HG03108 (cell line): ENCODE data around the gene STK39.
A peak's percentile ranks its signal among the peaks of the same experiment; 100 is the strongest.

Experiments used
- ATAC-seq: cut with Tn5 transposase; IDR thresholded peaks from one replicate; pipeline ENCODE4 v1.9.1; 2021; ENCODE audit warnings: moderate library complexity; ENCODE audit not compliant: unreplicated experiment

The STK39 gene

DNA sequence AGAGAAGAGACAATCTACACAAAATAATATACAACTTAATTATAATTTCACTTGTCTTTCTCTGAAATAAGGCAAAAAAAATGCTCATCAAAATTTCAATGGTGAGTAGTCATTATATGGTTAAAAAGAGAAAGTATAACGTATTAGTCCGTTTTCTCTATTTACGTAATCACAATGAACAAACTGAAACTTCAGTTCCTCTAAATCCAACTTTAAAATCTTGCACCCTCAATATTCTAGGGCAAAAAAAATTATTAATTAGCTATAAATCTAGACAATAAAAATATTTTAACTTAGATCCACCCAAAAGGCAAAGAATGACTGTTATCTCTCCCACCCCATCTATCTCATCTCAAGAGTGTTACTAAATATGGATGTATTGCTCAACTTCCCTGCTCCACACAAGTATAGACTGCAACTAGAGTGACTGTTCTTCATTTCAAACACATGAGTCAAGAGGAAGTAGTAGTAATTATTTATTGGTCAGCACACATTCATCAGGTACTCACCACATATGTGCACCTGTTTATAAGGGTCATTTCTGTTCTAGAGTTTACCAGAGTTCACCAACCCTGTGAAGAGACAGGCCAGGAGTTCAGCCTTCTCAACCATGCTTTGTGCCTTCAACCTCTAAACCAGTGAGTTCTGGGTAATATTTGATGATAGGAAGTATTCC is 36.4 kb downstream of the STK39 start:
- no peak for ATAC-seq

DNA sequence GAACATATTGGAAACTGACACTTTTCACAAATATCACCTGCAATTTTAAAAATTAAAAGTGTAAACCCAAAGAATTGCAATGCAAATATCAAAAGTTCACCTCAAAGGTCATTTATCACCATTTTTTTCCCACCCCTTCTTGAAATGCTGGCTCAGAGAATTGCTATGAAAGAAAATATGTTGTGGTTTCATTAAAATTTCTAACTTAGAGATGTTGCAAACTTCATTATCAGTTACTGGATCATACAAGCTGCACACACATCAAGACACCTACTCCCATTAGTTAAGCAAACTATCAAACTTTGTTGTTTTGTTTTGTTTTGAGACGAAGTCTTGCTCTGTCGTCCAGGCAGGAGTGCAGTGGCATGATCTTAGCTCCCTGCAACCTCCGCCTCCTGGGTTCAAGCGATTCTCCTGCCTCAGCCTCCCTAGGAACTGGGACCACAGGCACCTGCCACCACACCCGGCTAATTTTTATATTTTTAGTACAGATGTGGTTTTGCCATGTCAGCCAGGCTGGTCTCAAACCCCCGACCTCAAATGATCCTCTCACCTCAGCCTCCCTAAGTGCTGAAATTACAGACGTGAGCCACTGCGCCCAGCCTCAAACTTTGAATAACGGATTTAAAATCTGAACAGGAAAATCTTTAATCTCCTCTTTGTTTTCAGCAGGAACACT is 37.0 kb downstream of the STK39 start:
- ATAC-seq: no peak

DNA sequence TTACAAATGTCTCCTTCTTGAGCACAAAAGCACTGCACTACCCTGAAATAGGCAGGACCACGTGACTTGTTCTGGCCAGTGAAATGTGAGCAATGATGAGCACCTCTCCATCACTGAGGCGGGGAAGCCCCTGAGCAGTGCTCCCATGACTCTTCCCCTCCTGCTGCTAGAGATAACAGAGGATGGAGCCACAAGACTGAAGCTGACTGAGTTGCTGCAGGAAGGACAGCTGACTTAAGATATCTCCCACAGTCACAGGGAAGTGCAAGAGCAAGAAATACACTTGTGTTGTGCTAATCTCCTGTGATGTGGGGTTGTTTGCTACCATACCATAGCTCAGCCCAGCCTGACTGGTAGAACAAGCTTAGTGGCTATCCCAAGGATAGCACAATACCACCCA is 38.7 kb downstream of the STK39 start:
- ATAC-seq: no peak

DNA sequence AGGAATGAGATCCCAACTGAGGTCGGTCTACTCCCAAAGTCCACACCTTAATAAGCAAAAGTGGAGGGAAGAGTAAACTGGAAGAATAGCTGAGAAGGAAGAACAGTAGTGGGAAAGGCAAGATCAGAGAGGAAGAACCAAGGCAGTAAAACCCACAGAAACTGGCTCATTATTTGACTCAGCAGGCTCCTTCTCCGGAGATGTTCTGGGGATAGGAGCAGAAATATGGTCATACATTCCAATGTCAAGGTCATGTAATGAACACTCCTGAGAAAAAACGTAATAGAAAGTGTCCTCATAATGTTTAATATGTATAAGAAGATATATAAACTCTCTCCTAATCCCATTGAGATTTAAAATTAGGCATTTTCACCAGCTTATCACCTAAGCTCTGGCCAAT is 39.5 kb downstream of the STK39 start:
- ATAC-seq: no peak

DNA sequence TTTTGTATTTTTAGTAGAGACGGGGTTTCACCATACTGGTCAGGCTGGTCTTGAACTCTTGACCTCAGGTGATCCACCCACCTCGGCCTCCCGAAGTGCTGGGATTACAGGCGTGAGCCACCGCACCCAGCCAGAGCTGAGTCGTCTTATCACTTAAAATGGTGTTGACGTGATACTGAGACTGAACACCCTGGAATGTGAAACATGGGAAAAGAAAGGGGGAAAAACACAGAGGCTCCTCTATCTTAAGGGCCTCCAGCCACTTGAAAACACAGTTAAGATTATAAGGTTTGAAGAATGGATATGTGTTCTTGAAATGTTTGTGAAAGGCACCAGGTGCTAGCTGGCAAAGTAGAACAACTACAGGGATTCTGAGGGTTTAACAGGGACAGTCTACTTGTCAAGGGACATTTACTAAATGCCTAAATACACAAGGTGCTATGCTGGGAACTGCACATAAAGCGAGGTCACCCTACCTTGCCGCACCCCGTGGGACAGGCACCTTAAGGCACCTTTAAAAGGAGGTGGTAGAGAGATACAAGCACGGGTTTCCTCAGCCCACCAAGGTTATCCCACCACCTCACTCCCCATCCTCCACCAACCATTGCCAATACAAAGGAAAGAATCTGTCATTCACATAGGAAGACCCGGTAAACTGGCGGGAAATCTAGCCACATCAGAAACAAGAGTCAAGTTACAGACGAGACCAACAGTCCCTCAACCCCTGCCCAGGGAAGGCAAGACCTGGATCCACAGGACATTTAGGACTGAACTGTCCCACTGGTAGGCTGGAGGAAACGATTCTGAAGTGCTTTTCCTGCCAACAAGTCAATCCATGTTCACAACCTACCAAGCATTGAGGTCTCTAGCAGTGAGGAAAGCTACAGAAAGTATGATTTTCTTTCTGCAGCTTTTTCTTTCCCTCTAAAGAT is 43.4 kb downstream of the STK39 start:
- ATAC-seq: no peak

DNA sequence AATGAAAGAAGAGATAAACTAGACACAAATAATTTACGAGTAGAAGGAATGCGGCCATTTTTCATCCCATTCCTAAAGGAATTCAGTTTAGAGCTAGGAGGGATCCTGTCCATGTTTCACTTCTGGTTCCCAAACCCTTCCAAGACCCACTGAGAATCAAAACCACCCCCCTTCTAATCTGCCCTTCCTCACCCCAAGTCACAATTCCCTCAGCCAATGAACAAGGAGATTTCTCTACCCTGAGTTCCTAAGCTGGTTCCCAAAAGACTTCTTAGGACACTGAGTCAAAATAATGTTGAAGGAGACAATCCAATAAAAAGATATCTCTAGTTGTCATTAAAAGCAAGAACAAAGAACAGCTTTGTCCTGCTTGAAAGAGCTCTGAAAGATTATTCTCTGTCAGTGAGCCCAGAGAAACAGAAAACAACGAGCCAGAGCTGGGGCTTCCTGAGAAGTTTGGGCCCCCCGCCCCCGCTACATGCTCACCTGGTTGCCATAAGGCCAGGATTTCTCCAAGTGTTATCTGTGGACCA is 45.7 kb downstream of the STK39 start:
- ATAC-seq: no peak

DNA sequence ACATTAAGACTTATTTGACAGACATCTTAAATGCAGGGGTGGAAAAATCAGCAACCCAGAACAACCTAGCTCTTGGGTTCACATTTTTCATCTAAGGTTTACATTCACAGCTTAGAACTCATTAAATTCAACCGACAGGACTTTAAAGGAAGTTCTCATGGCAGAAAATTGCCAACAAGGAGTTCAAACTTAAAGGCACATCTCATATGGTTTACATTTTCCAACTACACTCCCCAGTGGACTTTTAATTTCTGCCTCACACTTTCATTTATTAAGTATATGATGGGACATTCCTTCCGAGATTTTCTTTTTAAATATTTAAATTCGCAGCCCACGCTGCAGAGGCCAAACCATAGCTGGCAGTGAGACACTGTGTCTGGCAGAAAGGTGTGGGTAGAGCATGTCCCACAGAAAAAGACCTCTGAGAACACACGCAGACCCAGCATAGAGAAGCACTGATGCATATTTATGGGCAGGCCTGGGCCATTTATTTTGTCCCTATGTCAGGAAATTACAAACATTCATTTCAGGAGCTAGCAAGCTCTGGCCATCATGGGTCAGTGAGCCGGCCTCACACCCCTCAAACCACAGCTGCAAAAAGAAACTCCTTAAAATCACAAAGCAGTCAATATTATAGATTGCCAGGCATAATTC is 46.3 kb downstream of the STK39 start:
- no peak for ATAC-seq

DNA sequence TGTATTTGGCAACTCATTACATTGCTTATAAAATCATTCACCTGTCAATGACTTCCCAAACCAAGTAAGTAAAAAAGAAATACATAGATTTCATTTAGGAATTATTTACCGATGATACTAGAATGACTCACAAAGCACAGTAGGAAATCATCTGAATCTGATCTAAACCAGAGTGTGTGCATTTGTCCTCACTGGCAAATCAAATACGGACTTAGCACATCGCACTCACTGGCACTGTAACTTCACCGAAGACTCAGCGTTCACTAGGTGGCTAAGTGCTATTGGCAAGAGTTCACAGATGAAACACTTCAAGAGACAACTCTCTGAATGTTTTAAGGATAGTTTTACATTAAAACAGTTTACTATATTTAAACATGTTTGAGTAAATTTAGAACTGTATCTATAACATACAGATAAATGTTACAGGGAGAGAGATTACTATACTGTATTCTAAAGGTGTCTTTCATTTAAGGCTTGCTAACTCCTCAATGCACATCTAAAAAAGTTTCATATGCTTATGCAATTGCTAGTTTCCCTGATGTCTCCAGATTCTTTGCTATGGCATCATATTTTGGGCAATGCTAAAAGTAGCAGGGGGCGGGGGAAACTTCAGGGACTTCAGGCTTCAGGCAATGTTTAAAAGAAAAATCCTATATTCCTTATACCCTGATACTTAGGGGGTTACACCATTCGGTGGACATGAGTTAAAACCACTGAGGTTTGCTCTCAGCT is 48.8 kb downstream of the STK39 start:
- no peak for ATAC-seq

DNA sequence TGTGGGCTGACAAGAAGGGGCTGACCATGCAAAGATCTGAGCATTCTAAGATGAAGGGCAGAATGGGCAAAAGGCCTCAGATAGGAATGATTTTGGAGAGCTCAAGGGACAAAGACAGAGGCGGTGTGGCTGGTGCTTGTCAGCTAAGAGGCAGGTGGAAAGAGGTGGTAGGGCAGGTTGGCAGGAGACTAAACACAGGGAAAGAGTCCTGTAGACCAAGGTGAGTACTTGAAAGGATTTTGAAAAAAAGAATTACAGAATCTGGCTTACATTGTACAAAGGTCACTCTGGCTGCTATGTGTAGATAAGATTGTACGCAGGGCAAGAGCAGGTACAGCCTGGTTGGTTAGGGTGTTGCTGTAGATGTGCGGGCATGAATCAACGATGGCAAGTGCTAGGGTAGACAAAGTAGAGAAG is 50.6 kb downstream of the STK39 start:
- ATAC-seq: no peak

DNA sequence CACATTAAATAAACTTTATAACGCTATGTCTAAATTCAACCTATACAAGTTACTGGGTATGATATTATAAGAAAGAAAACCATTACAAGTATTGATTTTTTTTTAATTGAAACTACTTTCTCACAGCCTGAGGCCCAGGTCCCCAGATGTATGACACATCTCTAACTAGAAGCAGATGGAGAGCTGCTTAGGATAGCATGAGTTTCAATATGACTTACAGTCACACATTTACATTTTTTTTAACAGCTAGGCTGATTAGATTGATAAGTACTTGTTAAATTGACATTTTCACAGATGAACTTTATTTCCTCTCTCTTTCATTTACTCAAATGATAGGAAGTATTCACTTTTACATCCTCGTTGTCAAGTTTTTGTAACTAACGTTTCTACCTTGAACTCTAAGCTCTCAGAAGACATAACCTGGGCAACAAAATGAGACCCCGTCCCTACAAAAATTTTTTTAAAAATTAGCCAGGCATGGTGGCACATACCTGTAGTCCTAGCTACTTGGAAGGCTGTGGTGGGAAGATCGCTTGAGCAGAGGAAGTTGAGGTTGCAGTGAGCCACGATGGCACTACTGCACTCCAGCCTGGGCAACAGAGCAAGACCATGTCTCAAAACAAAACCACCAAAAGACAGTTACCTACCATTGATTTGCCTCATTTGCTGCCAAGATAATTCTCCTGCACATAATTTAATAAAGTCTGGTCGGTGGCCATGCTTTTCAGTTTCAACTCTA is 52.4 kb downstream of the STK39 start:
- ATAC-seq: peak; percentile 84

DNA sequence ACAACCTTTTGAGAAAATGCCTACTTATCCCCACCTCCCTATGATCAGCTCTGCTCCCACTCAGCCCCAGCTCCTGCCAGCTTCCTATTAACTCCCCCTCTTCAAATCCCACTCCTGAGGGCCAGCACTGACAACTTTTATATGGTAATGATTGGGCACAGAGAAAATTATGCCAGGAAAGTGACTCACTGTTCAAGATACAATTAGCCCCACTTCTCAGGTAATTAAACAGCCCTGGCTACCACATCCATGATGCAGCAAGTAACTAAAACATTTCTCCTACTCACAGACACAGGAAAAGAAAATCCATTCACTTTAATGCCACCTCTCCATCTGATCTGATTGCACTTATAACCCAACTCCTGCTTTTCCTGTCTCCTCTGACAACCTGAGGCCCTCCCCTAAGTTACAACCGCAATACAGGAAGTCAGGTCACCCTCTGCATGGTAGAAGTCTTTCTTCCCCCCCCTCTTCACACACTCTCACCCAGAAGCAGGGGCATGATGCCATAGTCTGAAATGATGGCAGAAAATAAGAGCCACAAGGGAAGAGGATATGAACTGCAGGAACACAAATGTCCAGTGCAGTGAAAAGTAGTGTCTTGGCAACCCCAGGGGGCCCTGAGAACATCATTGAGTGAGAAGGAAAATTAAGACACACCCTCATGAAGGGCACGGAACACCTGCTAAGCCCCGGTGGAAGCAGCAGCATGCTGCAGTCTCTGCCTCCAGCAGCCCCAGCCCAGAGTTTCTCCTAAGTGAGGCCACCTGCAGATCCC is 54.4 kb downstream of the STK39 start:
- no peak for ATAC-seq

DNA sequence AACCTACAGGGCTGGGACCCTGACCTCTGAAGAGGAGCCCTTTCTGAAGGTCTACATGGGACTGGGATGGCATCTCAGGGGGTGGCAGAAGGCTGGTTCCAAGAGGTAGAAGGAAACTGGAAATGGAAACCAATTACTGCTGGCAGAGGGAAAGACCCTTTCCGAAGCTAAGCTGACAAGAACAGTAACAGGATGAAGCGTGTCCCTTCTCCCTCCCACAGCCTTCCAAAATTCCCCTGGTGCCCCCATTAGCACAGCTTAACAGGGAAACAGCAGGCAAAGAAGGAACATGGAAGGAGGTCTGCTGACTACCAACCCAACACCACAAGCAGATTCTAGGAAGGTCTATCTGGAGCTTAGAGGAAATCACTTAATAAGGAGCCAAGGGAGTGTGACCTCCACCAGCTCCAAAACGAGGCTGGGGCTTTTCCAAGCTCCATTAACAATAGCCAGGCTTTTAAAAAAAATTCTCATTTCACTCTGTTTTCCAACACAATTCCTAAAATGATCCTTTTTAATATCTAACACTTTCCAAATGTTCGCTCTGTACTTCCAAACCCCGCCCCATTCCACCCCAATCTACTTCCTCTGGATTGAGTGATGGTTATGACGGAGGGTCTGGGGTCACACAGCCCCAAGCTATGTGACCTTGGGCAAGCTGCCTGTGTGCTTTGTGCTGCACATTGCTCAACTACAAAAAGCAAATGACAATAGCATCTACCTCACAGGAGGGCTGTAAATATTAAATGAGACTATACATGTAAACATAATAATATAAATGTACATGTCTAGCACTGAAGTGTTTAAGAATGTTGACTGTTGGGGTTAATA is 55.2 kb downstream of the STK39 start:
- no peak for ATAC-seq

DNA sequence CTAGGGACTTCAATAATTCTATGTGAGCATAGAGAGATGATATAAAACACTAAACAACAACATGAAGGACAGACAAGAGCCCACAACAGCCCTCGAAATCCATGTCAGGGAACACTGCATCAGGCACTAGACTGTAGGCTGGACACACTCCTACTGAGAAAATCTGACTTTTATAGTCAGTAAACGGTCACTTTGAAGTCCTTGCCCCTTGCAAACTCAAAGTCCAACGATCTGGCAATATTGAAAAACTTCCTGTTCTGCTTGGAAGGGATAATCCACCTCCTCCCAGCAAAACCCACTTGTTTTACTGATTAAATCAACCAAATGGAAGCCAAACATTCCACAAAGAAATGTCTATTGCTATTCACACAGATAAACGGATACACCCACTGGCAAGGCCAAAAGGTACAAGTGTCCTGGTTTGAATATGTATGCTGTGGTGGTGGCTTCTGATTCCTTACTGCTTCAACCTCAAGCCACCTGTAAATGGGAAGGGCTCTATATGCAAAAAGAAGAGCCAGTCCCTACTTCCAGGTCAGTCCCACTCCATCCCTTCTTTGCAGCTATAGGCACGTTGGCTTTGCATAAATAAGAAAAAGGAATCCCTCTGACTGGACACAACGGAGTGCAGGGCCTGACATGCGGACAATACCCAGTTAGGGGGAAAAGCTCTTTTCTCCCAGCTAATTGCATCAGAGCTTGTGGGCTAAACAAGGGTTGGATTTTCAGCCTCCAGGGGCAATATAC is 56.6 kb downstream of the STK39 start:
- no peak for ATAC-seq

DNA sequence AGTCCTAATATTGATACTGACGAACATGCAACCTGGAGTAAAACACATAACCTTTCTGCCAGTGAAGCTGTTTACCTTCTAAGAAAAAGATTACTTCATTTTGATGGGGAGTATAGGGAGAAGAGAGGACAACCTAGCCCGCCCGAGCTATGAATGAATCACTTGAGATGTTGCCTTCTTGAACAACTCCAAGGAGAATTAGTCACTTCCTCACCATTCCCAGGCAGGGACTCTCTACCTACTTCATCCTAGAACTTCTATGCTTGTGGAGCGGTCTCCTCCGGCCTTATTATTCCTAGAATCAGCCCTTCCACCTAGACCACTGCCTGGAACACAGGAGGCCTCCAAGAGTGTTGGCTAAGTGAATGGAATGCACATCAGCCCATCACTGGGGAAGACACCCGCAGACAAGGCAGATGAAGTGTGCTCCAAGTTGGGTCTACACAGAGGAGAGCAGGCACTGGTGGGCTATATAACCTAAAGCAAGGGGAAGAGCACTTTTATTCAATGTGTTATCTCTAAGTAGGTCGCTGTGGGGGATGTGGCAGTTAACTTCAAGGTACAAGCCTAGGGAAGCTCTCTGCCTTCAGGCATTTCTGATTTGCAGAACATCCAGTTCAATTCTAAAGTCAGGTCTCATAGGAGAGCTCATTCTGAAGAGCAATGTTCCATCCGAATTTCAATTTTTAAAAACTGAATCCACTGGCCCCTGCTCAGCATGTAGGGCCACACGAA is 57.4 kb downstream of the STK39 start:
- no peak for ATAC-seq

DNA sequence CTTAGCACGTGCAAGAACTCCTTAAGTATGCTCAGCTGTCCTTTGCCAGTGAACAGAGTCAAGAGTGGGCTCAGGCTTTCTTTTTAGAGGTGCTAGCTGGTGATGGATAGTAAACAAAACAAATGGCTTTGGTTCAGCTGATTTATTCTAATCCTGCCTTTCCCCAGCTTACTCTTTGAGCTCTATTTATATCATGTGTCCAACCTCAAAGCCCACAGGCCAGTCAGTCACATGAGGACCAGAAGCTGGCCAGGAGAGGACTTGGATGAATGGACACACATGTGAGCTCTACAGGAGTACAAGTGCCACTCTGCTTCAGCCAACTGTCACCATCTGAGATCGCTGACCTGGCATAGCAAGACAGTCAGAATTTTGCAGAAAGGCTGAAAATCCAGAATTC is 59.4 kb downstream of the STK39 start:
- no peak for ATAC-seq

DNA sequence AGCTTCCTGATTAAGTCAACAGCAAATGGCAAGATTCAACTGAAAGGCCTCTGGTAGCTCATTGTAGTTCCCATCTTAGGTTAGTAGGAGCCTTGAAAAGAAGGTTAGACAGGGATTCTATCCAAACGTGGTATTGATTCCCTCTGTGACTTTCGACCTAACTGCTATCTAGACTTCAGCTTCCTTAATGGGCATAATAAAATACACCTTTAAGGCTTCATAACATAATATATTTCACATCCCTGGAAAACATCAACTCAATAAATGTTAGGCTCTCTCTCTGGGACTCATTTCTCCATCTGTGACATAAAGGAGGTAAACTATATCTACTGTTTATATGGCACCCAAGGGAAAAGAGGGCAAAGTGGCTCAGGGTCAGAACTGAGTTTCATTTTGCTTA is 60.9 kb downstream of the STK39 start:
- no peak for ATAC-seq
